ENCODE results near the gene STT3B.

DNA sequence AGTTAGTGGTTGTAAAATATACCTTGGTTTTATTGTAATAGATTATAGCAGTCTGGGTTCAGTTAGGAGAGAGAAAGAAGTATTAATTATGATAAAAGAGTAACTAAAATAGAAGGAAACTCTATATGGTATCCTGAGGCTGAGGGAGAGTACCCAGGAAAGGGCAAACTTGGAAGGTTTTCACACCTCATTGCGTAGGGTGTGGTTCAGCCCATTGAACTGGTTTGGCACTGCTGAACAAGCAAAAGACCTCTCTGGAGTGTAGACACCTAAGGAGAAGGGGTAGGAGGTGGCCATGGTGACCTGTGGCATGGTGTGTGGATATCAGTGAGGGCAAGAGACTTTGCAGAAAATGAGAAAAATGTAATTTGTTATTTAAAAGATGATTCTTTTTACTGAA lies 63.5 kb downstream of the STT3B start:
- TF ChIP-seq POLR2A (IDR thresholded peaks at IDR 0.05; ENCODE audit: low read depth, low read length): no peak
- TF ChIP-seq POLR2AphosphoS5 (IDR thresholded peaks at IDR 0.05; ENCODE audit: low read depth, low read length): no peak

All from GM12891 (cell line).